NCI-H1092 (cell line): ENCODE data around the gene PDIA6.
"Not testable (repeated sequence)": the region's sequence is repeated elsewhere in the genome, so short reads cannot be mapped to it uniquely, and the experiment has no call there.

Experiments
- DNase-seq: peaks from one replicate; lab custom pipeline; 2025; lab: John Stamatoyannopoulos, UW

The PDIA6 gene

DNA sequence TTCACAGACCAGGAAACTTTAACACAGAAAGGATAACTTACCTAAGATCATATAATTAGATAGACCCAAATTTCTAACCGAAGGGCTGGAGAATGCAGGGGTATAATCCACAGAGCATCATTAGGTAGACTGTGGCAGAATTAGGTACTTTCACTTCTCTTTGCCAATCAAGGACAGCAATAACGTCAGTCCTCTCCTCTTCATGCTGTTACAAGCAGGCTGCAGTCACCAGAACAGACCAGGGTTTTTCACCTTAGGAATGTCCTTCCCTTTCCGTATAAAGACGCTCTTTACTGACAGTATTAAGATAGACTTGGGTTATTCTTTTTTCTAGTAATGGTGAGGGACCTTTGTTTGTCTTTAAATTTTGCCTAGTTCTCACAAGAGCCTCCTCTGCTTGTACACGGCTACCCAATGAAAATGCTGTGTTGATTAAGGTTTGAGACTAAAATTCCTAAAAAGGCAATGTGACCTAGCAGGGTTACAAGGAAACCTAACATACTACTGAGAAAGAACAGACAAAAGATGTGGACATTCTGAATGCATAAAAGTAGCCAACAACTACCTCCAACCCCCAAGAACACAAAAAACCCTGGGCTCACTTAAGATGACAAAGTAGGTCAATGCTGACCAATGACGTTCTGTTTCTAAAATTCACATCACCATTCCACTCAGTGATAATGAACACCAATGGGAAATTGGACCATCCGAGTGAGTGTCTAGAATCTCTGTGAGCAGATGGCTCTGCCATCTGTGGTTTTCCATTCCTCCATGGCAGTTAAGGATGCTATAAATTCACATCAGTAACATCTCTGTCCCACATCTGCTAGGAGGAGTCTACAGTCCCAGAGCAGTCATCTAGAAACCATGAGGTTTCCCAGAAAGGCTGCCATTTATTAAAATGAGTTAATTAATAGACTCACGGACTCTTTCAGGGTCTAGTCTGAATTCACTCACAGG is 2.1 kb downstream of the PDIA6 start:
- DNase-seq = no peak

DNA sequence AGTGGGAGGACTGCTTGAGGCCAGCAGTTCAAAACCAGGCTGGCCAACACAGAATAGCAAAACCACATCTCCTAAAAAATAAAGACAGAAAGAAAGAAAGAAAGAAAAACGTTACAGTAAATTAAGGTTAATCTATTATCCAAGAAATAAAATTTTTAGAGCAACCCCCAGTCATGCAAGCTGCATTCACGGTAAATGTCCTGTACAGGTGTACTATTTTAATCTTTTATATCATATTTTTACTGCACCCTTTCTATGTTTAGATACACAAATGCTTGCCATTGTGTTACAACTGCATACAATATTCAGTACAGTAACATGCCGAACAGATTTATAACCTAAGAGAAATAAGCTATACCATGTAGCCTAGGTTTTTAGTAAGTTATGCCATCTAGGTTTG is 6.0 kb downstream of the PDIA6 start:
- no peak for DNase-seq

DNA sequence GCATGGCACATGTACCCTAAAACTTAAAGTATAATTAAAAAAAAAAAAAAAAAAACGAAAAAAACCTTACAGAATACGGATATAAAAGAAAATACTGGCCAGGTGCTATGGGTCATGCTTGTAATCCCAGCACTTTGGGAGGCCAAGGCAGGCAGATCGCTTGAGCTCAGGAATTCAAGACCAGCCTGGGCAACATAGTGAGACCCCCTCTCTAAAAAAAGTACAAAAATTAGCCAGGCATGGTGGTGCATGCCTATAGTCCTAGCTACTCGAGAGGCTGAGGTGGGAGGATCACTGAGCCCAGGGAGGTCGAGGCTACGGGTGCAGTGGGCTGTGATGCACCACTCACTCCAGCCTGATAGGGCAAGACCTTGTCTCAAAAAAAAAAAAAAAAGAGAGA is 6.6 kb downstream of the PDIA6 start:
- DNase-seq = not testable (repeated sequence)

- no peak for DNase-seq
Observed at GRCh38 chr2:10802657-10803056, 9.9 kb downstream of the PDIA6 start.

- no peak for DNase-seq
Observed at GRCh38 chr2:10800163-10800562, 12.4 kb downstream of the PDIA6 start.

DNA sequence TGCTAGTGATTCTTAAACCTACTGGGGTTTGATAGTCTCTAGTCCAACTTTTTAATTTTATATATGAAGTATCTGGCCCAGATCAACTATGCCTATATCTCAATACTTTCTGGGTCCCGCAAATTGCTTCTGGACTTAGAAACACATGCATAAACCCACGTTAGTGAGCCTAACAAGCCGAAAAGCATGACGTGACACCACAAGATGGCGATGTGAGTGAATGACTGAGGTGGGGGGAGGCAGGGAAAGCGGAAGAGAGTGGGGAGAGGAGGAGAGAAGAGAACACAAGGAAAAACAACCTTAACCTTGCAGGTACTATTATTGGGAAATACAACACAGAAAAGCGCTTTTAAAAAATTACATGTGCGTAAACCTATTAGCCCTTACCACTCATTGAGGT is 13.8 kb downstream of the PDIA6 start:
- no peak for DNase-seq

DNA sequence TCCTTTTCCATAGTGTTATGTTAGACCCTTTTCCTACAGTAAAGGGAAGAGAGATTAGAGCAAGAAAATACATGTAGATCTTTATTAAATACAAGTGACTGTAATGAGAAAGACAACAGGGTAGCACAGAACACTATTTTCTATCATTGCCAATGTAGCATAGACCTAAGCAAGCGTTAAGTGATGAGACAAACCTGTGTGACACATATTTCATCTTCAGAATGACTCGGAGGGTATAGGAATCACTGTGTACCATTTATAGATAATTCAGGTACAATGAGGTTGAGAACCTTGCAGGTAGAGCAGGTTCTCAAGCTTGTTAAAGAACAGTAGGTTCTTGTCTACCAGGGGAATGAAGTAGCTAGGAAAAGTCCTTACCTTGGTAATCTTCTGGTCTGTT is 15.9 kb downstream of the PDIA6 start:
- no peak for DNase-seq

DNA sequence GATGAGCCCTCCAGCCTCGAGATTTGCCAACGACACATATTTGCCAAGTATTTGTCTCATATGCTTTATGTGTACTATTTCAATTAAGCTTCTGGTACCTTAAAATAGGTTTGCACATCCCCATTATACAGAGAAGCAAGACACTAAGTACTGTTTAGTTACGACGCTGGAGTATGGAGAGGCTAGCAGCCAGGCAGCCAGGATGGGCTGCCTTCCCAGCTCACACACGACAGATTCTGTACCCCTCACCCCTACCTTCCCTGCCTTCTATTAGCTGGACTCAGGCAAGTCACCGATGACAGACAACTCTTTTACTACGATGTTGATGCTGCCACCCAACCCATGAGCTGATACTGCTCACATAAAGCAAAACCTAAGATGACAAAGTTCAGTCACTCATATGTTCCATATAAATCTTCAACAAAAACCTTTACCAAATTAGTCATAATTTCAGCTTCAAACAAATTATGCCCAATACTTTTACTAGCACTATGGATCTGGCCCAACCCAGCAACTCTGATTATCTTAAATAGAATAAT is 17.0 kb downstream of the PDIA6 start:
- DNase-seq = no peak

DNA sequence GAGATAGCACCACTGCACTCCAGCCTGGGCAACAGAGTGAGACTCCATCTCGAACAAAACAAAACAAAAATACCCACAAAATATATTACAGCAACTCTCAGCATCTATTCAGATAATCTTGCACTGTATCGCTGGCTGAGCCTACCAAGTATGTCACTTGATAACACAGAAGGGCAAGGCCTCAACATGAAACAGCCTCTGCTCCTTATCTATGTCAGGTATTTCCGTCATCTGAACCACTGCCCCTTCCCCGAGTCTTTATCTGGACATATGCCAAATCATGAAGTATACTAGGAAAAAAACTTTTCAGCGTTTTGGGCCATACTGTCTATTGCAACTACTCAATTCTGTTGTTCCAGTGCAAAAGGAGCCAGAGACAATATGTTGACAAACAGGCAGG is 17.7 kb downstream of the PDIA6 start:
- no peak for DNase-seq

DNA sequence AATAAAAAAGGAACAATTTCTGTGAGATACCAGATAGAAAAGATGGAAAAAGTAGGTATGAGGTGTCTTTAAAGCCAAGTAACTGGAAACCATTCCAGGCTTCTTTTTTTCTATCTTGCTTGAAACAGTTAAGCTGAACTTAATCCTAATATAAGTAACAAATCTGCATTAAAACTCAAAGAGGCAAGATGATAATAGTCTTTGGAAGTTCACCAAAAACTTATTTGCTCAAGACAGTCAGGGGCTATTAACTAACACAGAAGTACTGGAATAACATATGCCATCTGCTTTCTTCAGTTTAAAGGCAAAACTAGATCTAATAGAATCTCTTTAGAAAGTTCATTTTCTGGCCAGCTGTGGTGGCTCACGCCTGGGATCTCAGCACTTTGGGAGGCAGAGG is 18.8 kb downstream of the PDIA6 start:
- no peak for DNase-seq

- no peak for DNase-seq
Observed at GRCh38 chr2:10792660-10793400, 19.8 kb downstream of the PDIA6 start.

- DNase-seq = no peak
Observed at GRCh38 chr2:10792001-10792634, 20.5 kb downstream of the PDIA6 start.

DNA sequence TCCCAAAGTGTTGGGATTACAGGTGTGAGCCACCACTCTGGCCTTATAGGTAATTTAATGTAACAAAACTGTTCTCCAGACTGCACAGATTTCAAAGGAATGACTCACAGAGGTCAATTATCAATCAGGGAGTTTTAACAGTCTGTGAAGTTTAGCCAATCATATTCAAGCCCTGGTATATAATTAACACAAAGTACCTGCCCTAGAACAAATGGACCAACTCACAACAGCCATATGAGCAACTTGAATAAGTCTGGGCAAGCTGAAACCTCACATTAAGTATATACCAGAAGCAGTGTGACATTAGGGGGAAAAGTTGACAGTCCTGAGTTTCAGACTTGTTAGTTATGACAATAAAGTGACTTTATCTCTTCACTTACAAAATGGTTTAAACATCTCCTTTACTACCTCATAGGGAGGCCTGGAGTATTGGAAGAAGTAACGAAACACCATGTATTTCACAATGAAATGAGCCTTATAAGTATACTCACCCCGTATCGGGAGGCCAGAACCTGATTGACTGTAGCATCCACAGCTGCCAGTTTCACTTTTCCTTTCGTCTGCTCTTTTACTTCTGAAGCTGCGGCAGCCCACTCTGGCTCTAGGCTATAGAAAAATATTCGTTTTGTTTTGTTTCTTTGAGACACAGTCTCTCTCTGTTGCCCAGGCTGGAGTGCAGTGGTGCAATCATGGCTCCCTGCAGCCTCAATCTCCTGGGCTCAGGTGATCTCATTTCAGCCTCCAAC is 22.2 kb downstream of the PDIA6 start:
- no peak for DNase-seq

GRCh38 chr2:10788855-10789254 is 23.7 kb downstream of the PDIA6 start:
- no peak for DNase-seq

GRCh38 chr2:10787176-10787968 is 25.2 kb downstream of the PDIA6 start:
- DNase-seq = no peak

- DNase-seq = no peak
Observed at GRCh38 chr2:10786240-10786982, 26.2 kb downstream of the PDIA6 start.

DNA sequence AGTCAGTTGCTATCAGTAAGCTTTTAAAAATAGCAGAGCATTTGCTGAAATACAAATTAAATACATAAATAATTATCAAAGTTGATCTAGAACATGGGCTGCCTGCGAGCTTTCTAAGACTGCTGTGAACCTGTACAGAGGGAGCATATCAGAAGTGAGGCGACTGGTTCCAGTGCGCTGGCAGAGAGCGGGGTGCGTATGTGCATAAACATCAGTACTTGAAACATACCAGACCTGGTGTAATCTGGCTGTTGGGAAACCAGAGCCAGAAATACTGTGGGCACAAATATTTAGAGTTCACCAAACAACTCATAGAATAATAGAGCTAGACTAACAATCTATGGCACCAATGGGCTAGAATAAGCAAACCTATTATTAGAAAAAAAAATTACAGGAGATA is 27.3 kb downstream of the PDIA6 start:
- DNase-seq = no peak

GRCh38 chr2:10784719-10785118 is 27.9 kb downstream of the PDIA6 start:
- no peak for DNase-seq

DNA sequence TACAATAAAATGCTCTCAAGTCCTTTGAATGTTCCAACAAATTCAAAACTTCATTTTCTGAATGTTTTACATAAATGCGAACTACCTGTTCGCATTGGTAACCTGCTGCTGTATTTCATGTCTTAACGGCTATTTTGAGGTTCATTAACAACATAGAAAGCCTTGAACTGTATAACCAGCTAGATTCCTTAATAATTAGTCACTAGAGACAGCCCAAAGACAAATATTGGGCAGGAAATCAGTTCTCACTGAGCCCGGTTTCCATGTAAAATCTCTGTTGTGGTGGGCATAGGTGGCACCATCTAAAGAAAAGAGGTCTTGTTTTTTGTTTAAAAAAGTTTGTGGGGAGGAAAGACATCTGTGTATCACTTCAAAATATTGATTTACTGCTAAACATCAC is 29.2 kb downstream of the PDIA6 start:
- no peak for DNase-seq

- no peak for DNase-seq
Observed at GRCh38 chr2:10781746-10782145, 30.8 kb downstream of the PDIA6 start.
